ENCODE measurements around the gene UBR4. TPM values are rescaled to one million over a fixed set of nuclear protein-coding genes. Genes with fewer than 3 reads are reported as not detected.

UBR4 gene
- total and polyA plus RNA-seq, 2 experiments from 2014 or later: 111 to 230 TPM

DNA sequence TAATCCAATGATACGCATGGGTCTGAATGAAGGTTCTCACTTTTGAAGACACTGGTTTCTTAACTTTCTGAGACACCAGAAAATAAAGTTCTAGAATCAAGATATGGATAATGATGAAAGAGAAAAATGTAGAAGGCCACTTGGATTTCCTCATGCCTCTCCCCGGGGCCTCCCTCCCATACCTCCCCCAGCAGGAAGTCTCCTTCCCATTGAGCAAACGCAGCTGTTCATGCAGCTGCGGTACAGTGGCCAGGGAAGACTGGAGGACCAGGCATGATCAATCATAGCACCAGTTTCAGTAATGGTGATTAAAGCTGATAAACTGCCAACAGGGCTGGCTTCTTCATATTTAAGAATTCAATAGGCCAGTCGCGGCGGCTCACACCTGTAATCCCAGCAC, 10.9 kb upstream of the UBR4 start:
- Mint-ChIP-seq H3K4me1 (no peaks in the 10 kb centered on the region), H3K4me3 (no peak overlapping the region), H3K27me3 (ENCODE audit: insufficient read depth, low read depth, poor library complexity) (peaks cover 3% of the 10 kb centered on the region), H3K27ac (no peak overlapping the region), H3K9me3 (no peaks in the 10 kb centered on the region), H3K36me3 (ENCODE audit: low read depth) (peaks cover 83% of the 10 kb centered on the region)
- no peak for DNase-seq (ENCODE audit: low spot score)
- H3K4me1 ChIP-seq (ENCODE audit: insufficient read depth): no peaks in the 10 kb centered on the region
- no peak overlapping the region for H2AFZ ChIP-seq
- no peaks in the 10 kb centered on the region for H3K79me2 ChIP-seq (replicated peaks; ENCODE audit: insufficient read depth)
- no peak overlapping the region for H3K4me2 ChIP-seq
- no peaks in the 10 kb centered on the region for H3K27me3 ChIP-seq (ENCODE audit: insufficient read depth)
- H3K36me3 ChIP-seq (ENCODE audit: insufficient read depth): peaks cover 54% of the 10 kb centered on the region
- no peaks in the 10 kb centered on the region for H3F3A ChIP-seq (replicated peaks; ENCODE audit: low read depth)
- no peak overlapping the region for H3K4me3 ChIP-seq
- no peak for ATAC-seq
- H3K27ac ChIP-seq (ENCODE audit: low read depth): no peak overlapping the region
- H4K20me1 ChIP-seq (replicated peaks; ENCODE audit: insufficient read depth): peaks cover 24% of the 10 kb centered on the region
- no peaks in the 10 kb centered on the region for H3K9me2 ChIP-seq (ENCODE audit: insufficient read depth)
- TF ChIP-seq CREB1 (CRISPR knock-in tag; IDR thresholded peaks at IDR 0.05; ENCODE audit: low read depth): no peak
- no peak for TF ChIP-seq EZH2 (IDR thresholded peaks at IDR 0.05; ENCODE audit: low read depth, unreplicated experiment)
- no peak for TF ChIP-seq ZNF114 (CRISPR knock-in tag; IDR thresholded peaks at IDR 0.05)
- TF ChIP-seq, protein P1, sequence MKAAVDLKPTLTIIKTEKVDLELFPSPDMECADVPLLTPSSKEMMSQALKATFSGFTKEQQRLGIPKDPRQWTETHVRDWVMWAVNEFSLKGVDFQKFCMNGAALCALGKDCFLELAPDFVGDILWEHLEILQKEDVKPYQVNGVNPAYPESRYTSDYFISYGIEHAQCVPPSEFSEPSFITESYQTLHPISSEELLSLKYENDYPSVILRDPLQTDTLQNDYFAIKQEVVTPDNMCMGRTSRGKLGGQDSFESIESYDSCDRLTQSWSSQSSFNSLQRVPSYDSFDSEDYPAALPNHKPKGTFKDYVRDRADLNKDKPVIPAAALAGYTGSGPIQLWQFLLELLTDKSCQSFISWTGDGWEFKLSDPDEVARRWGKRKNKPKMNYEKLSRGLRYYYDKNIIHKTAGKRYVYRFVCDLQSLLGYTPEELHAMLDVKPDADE (IDR thresholded peaks at IDR 0.05): no peak
- TF ChIP-seq, protein P2, sequence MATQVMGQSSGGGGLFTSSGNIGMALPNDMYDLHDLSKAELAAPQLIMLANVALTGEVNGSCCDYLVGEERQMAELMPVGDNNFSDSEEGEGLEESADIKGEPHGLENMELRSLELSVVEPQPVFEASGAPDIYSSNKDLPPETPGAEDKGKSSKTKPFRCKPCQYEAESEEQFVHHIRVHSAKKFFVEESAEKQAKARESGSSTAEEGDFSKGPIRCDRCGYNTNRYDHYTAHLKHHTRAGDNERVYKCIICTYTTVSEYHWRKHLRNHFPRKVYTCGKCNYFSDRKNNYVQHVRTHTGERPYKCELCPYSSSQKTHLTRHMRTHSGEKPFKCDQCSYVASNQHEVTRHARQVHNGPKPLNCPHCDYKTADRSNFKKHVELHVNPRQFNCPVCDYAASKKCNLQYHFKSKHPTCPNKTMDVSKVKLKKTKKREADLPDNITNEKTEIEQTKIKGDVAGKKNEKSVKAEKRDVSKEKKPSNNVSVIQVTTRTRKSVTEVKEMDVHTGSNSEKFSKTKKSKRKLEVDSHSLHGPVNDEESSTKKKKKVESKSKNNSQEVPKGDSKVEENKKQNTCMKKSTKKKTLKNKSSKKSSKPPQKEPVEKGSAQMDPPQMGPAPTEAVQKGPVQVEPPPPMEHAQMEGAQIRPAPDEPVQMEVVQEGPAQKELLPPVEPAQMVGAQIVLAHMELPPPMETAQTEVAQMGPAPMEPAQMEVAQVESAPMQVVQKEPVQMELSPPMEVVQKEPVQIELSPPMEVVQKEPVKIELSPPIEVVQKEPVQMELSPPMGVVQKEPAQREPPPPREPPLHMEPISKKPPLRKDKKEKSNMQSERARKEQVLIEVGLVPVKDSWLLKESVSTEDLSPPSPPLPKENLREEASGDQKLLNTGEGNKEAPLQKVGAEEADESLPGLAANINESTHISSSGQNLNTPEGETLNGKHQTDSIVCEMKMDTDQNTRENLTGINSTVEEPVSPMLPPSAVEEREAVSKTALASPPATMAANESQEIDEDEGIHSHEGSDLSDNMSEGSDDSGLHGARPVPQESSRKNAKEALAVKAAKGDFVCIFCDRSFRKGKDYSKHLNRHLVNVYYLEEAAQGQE (IDR thresholded peaks at IDR 0.05; ENCODE audit: unreplicated experiment): no peak
- TF ChIP-seq, protein P3, sequence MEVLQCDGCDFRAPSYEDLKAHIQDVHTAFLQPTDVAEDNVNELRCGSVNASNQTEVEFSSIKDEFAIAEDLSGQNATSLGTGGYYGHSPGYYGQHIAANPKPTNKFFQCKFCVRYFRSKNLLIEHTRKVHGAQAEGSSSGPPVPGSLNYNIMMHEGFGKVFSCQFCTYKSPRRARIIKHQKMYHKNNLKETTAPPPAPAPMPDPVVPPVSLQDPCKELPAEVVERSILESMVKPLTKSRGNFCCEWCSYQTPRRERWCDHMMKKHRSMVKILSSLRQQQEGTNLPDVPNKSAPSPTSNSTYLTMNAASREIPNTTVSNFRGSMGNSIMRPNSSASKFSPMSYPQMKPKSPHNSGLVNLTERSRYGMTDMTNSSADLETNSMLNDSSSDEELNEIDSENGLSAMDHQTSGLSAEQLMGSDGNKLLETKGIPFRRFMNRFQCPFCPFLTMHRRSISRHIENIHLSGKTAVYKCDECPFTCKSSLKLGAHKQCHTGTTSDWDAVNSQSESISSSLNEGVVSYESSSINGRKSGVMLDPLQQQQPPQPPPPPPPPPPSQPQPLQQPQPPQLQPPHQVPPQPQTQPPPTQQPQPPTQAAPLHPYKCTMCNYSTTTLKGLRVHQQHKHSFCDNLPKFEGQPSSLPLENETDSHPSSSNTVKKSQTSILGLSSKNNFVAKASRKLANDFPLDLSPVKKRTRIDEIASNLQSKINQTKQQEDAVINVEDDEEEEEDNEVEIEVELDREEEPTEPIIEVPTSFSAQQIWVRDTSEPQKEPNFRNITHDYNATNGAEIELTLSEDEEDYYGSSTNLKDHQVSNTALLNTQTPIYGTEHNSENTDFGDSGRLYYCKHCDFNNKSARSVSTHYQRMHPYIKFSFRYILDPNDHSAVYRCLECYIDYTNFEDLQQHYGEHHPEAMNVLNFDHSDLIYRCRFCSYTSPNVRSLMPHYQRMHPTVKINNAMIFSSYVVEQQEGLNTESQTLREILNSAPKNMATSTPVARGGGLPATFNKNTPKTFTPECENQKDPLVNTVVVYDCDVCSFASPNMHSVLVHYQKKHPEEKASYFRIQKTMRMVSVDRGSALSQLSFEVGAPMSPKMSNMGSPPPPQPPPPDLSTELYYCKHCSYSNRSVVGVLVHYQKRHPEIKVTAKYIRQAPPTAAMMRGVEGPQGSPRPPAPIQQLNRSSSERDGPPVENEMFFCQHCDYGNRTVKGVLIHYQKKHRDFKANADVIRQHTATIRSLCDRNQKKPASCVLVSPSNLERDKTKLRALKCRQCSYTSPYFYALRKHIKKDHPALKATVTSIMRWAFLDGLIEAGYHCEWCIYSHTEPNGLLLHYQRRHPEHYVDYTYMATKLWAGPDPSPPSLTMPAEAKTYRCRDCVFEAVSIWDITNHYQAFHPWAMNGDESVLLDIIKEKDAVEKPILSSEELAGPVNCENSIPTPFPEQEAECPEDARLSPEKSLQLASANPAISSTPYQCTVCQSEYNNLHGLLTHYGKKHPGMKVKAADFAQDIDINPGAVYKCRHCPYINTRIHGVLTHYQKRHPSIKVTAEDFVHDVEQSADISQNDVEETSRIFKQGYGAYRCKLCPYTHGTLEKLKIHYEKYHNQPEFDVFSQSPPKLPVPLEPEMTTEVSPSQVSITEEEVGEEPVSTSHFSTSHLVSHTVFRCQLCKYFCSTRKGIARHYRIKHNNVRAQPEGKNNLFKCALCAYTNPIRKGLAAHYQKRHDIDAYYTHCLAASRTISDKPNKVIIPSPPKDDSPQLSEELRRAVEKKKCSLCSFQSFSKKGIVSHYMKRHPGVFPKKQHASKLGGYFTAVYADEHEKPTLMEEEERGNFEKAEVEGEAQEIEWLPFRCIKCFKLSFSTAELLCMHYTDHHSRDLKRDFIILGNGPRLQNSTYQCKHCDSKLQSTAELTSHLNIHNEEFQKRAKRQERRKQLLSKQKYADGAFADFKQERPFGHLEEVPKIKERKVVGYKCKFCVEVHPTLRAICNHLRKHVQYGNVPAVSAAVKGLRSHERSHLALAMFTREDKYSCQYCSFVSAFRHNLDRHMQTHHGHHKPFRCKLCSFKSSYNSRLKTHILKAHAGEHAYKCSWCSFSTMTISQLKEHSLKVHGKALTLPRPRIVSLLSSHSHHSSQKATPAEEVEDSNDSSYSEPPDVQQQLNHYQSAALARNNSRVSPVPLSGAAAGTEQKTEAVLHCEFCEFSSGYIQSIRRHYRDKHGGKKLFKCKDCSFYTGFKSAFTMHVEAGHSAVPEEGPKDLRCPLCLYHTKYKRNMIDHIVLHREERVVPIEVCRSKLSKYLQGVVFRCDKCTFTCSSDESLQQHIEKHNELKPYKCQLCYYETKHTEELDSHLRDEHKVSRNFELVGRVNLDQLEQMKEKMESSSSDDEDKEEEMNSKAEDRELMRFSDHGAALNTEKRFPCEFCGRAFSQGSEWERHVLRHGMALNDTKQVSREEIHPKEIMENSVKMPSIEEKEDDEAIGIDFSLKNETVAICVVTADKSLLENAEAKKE (CRISPR knock-in tag; IDR thresholded peaks at IDR 0.05): no peak
- no peak for TF ChIP-seq JUNB (IDR thresholded peaks at IDR 0.05; ENCODE audit: unreplicated experiment)
- TF ChIP-seq NANOG (IDR thresholded peaks at IDR 0.05; ENCODE audit: borderline replicate concordance): no peak
- TF ChIP-seq EZH2phosphoT487 (IDR thresholded peaks at IDR 0.05; ENCODE audit: unreplicated experiment): no peak
- no peak for TF ChIP-seq POLR2AphosphoS5 (IDR thresholded peaks at IDR 0.05; ENCODE audit: low read depth)
- TF ChIP-seq ZNF331 (CRISPR knock-in tag; IDR thresholded peaks at IDR 0.05; ENCODE audit: low read depth): no peak
- TF ChIP-seq STAT1 (IDR thresholded peaks at IDR 0.05; ENCODE audit: unreplicated experiment): no peak
- TF ChIP-seq, protein P4, sequence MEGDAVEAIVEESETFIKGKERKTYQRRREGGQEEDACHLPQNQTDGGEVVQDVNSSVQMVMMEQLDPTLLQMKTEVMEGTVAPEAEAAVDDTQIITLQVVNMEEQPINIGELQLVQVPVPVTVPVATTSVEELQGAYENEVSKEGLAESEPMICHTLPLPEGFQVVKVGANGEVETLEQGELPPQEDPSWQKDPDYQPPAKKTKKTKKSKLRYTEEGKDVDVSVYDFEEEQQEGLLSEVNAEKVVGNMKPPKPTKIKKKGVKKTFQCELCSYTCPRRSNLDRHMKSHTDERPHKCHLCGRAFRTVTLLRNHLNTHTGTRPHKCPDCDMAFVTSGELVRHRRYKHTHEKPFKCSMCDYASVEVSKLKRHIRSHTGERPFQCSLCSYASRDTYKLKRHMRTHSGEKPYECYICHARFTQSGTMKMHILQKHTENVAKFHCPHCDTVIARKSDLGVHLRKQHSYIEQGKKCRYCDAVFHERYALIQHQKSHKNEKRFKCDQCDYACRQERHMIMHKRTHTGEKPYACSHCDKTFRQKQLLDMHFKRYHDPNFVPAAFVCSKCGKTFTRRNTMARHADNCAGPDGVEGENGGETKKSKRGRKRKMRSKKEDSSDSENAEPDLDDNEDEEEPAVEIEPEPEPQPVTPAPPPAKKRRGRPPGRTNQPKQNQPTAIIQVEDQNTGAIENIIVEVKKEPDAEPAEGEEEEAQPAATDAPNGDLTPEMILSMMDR (conservative IDR thresholded peaks at IDR 0.05; ENCODE audit: low read depth in 2 of 2): no peak

Measured in GM23338 (cell line).